Neural progenitor cell (in vitro differentiated cells): ENCODE results near the gene ZRANB3. TPM values are rescaled to one million over a fixed set of nuclear protein-coding genes. Genes with fewer than 3 reads are reported as not detected.

Experiments used
- DNase-seq: peaks from one replicate; pipeline ENCODE4 v3.0.0-alpha.2; 2016; ENCODE audit warnings: low spot score
- H2AFZ ChIP-seq: fragments of 200-600 bp; sonication (generic); replicated peaks from 2 replicates; pipeline ENCODE4 v1.6.1; 2016; ENCODE audit warnings: antibody characterized with exemption
- H3F3A ChIP-seq: fragments of 200-600 bp; sonication (generic); 2 replicates; pipeline ENCODE4 v1.6.1; 2016; ENCODE audit warnings: antibody characterized with exemption, low read depth
- H3K27ac ChIP-seq: fragments of 200-600 bp; sonication (generic); 2 replicates; pipeline ENCODE4 v1.5.1; 2016; ENCODE audit warnings: mild to moderate bottlenecking
- H3K27me3 ChIP-seq: fragments of 200-600 bp; sonication (generic); 2 replicates; pipeline ENCODE4 v1.6.1; 2016; ENCODE audit warnings: mild to moderate bottlenecking, moderate library complexity
- H3K36me3 ChIP-seq: fragments of 200-600 bp; sonication (generic); 2 replicates; pipeline ENCODE4 v1.5.1; 2016
- H3K4me1 ChIP-seq: fragments of 200-600 bp; sonication (generic); 2 replicates; pipeline ENCODE4 v1.6.1; 2016; ENCODE audit warnings: mixed run types
- H3K4me2 ChIP-seq: fragments of 200-600 bp; sonication (generic); 2 replicates; pipeline ENCODE4 v1.6.1; 2016
- H3K4me3 ChIP-seq: fragments of 200-600 bp; sonication (generic); 2 replicates; pipeline ENCODE4 v1.5.1; 2016
- H3K79me2 ChIP-seq: fragments of 200-600 bp; sonication (generic); 2 replicates; pipeline ENCODE4 v1.6.1; 2016; ENCODE audit warnings: low read depth
- H3K9ac ChIP-seq: fragments of 200-600 bp; sonication (generic); 2 replicates; pipeline ENCODE4 v1.6.1; 2016
- H3K9me3 ChIP-seq: fragments of 200-600 bp; sonication (generic); 2 replicates; pipeline ENCODE4 v1.5.1; 2016; ENCODE audit warnings: low read depth
- H4K20me1 ChIP-seq: fragments of 200-600 bp; sonication (generic); 2 replicates; pipeline ENCODE4 v1.6.1; 2016; ENCODE audit warnings: low read depth
- H3K27ac Mint-ChIP-seq: 3 replicates; pipeline ENCODE4 v1.8.0; 2021; ENCODE audit warnings: mixed read lengths
- H3K27me3 Mint-ChIP-seq: 2 replicates; pipeline ENCODE4 v1.8.0; 2022; ENCODE audit warnings: low read depth, mild to moderate bottlenecking, inconsistent platforms, moderate library complexity, mixed read lengths; ENCODE audit not compliant: insufficient read depth
- H3K36me3 Mint-ChIP-seq: 3 replicates; pipeline ENCODE4 v1.8.0; 2021; ENCODE audit warnings: mixed read lengths
- H3K4me1 Mint-ChIP-seq: 3 replicates; pipeline ENCODE4 v1.8.0; 2021; ENCODE audit warnings: mixed read lengths
- H3K4me3 Mint-ChIP-seq: 3 replicates; pipeline ENCODE4 v1.8.0; 2021; ENCODE audit warnings: mild to moderate bottlenecking, moderate library complexity, mixed read lengths
- H3K9me3 Mint-ChIP-seq: 3 replicates; pipeline ENCODE4 v1.8.0; 2020; ENCODE audit warnings: mixed read lengths
- EZH2 ChIP-seq: fragments of 200-600 bp; sonication (generic); IDR thresholded peaks from 2 replicates; pipeline ENCODE4 v1.6.1; 2017; ENCODE audit warnings: antibody characterized with exemption, mild to moderate bottlenecking, moderate library complexity
- EZH2phosphoT487 ChIP-seq: fragments of 200-600 bp; sonication (generic); IDR thresholded peaks from 2 replicates; pipeline ENCODE4 v1.6.1; 2017; ENCODE audit warnings: antibody characterized with exemption
- total RNA-seq: library from RNA; depleted of rRNA; stranded (reverse); fragments of >200 nt; gene quantifications from 2 replicates; pipeline ENCODE4 v1.2.3, GENCODE V29; 2015; ENCODE audit warnings: low replicate concordance
- TF ChIP-seq, protein P1 (sequence below): fragments of 200-600 bp; sonication (generic); IDR thresholded peaks from 2 replicates; pipeline ENCODE4 v1.5.1; 2017; ENCODE audit warnings: antibody characterized with exemption, mild to moderate bottlenecking

The ZRANB3 gene
- total RNA-seq, 1 donor from 2014 or later, result 35.9 TPM

DNA sequence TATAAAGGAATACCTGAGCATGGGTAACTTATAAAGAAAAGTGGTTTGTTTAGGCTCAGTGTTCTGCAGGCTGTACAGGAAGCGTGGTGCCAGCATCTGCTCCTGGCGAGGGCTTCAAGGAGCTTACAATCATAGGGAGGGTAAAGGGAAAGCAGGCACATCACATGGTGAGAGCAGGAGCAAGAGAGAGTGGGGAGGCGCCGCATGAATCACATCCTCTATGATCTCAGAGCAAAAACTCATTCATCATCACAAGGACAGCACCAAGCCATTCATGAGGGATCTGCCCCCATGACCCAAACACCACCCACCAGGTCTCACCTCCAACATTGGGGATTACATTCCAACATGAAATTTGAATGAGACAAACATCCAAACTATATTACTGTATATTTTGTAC, 32.8 kb upstream of the ZRANB3 start:
- H3F3A ChIP-seq, result no peaks in the 10 kb centered on the region
- H3K27ac ChIP-seq, result no peak overlapping the region
- H3K79me2 ChIP-seq, result peaks cover 98% of the 10 kb centered on the region
- TF ChIP-seq EZH2phosphoT487 (no peak), EZH2 (no peak)
- TF ChIP-seq, protein P1, sequence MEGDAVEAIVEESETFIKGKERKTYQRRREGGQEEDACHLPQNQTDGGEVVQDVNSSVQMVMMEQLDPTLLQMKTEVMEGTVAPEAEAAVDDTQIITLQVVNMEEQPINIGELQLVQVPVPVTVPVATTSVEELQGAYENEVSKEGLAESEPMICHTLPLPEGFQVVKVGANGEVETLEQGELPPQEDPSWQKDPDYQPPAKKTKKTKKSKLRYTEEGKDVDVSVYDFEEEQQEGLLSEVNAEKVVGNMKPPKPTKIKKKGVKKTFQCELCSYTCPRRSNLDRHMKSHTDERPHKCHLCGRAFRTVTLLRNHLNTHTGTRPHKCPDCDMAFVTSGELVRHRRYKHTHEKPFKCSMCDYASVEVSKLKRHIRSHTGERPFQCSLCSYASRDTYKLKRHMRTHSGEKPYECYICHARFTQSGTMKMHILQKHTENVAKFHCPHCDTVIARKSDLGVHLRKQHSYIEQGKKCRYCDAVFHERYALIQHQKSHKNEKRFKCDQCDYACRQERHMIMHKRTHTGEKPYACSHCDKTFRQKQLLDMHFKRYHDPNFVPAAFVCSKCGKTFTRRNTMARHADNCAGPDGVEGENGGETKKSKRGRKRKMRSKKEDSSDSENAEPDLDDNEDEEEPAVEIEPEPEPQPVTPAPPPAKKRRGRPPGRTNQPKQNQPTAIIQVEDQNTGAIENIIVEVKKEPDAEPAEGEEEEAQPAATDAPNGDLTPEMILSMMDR, result no peak
- no peak for DNase-seq
- peaks cover 2% of the 10 kb centered on the region for H3K27me3 Mint-ChIP-seq
- no peak overlapping the region for H3K4me3 ChIP-seq
- no peaks in the 10 kb centered on the region for H3K4me1 Mint-ChIP-seq
- H3K9me3 Mint-ChIP-seq, result peaks cover 3% of the 10 kb centered on the region
- H3K27ac Mint-ChIP-seq, result no peak overlapping the region
- no peaks in the 10 kb centered on the region for H3K36me3 ChIP-seq
- no peak overlapping the region for H3K4me2 ChIP-seq
- H3K9me3 ChIP-seq, result no peaks in the 10 kb centered on the region
- no peaks in the 10 kb centered on the region for H3K27me3 ChIP-seq
- peaks cover 27% of the 10 kb centered on the region for H3K36me3 Mint-ChIP-seq
- no peak overlapping the region for H2AFZ ChIP-seq
- H3K4me3 Mint-ChIP-seq, result no peak overlapping the region
- peaks cover 4% of the 10 kb centered on the region for H3K4me1 ChIP-seq
- no peaks in the 10 kb centered on the region for H4K20me1 ChIP-seq
- H3K9ac ChIP-seq, result no peak overlapping the region

DNA sequence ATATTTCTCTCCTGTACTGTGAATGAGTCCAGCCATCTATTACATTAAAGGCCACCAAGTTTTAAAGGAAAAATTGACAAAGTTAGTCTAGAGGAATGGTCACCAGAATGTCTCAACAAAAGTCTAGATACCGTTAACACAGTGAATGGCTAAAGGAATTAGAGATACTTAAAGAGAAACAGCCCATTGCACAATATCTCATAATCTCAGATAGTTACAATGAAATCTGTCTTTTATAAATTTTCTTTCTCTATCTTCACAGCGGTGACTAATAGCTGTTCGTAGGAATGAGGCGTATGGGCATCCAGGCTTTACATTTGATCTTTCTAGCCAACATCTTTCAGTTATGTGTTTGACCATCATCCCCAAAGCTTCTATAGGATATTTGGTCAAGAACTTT, 30.9 kb upstream of the ZRANB3 start:
- Histone ChIP-seq H3K27ac (no peak overlapping the region), H3K9me3 (no peaks in the 10 kb centered on the region), H3K79me2 (peaks cover 99% of the 10 kb centered on the region), H3K4me1 (peaks cover 4% of the 10 kb centered on the region), H3F3A (no peaks in the 10 kb centered on the region), H2AFZ (no peak overlapping the region), H3K36me3 (no peaks in the 10 kb centered on the region), H3K4me3 (no peak overlapping the region), H4K20me1 (peaks cover 8% of the 10 kb centered on the region), H3K27me3 (no peaks in the 10 kb centered on the region), H3K4me2 (no peak overlapping the region), H3K9ac (no peak overlapping the region)
- Mint-ChIP-seq H3K4me3 (no peak overlapping the region), H3K27me3 (peaks cover 2% of the 10 kb centered on the region), H3K36me3 (peaks cover 30% of the 10 kb centered on the region), H3K9me3 (peaks cover 7% of the 10 kb centered on the region), H3K4me1 (no peaks in the 10 kb centered on the region), H3K27ac (no peak overlapping the region)
- no peak for DNase-seq
- TF ChIP-seq EZH2 (no peak), EZH2phosphoT487 (no peak)
- TF ChIP-seq, protein P1, result no peak

DNA sequence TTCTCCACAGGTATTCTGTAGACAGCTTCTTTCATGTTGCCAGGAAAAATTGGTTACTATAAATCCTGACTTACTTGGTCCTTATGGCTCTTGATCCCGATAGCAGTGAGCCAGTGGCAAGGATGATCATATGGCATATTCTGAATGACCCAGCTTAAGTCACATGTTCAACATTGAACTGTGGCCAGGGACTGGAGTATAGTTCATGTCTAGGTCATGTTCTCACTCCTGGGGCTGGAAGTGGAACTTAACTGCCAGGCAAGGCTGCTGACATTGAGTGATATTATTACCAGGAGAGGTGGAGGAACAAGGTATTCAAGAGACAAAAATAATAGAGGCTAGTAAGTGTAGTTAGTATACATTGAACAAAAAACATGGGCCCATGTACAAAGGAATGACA, 26.5 kb upstream of the ZRANB3 start:
- Histone ChIP-seq H3K27ac (no peak overlapping the region), H4K20me1 (peaks cover 12% of the 10 kb centered on the region), H3K36me3 (no peaks in the 10 kb centered on the region), H3K4me1 (no peaks in the 10 kb centered on the region), H3K9ac (no peak overlapping the region), H2AFZ (no peak overlapping the region), H3K9me3 (no peaks in the 10 kb centered on the region), H3K79me2 (peaks cover 99% of the 10 kb centered on the region), H3K4me2 (no peak overlapping the region), H3F3A (no peaks in the 10 kb centered on the region), H3K4me3 (no peak overlapping the region), H3K27me3 (no peaks in the 10 kb centered on the region)
- Mint-ChIP-seq H3K27ac (no peak overlapping the region), H3K27me3 (no peaks in the 10 kb centered on the region), H3K4me3 (no peak overlapping the region), H3K9me3 (peaks cover 18% of the 10 kb centered on the region), H3K4me1 (no peaks in the 10 kb centered on the region), H3K36me3 (peaks cover 41% of the 10 kb centered on the region)
- TF ChIP-seq EZH2phosphoT487 (no peak), EZH2 (no peak)
- TF ChIP-seq, protein P1, result no peak
- no peak for DNase-seq
